SK-N-SH (cell line): Measurements from ENCODE around the gene GRIK5. TPM values are rescaled to one million over a fixed set of nuclear protein-coding genes. Genes with fewer than 3 reads are reported as not detected.

Source experiments
- CTCF ChIA-PET: fragments of 300-600, 350-600 bp; formaldehyde crosslinking; extraction: SDS; loops from one replicate; lab custom pipeline; 2021; lab: Yijun Ruan, JAX
- POLR2A ChIA-PET: fragments of 350-600 bp; sonication (Branson Sonifier 250); formaldehyde crosslinking; extraction: SDS; loops from one replicate; lab custom pipeline; 2020; ENCODE audit warnings: antibody characterized with exemption, inconsistent platforms; lab: Yijun Ruan, JAX
- DNase-seq: peaks from one replicate; pipeline ENCODE4 v3.0.0; 2012
- H2AFZ ChIP-seq: fragments of 200-600 bp; sonication (generic); 2 replicates; pipeline ENCODE4 v1.8.1; 2016; ENCODE audit warnings: antibody characterized with exemption, mild to moderate bottlenecking, low read depth
- H3F3A ChIP-seq: fragments of 200-600 bp; sonication (generic); replicated peaks from 2 replicates; pipeline ENCODE3; 2016; ENCODE audit warnings: antibody characterized with exemption, mild to moderate bottlenecking; ENCODE audit not compliant: insufficient read depth
- H3K27ac ChIP-seq, 2 experiments: fragments of 200-500 bp in 1 of 2; fragments of 200-600 bp in 1 of 2; sonication (Bioruptor generic) in 1 of 2; sonication (generic), shearing (Covaris generic) in 1 of 2; 2 replicates each; pipeline versions ENCODE4 v1.5.1 to v1.6.1; 2014 to 2016; ENCODE audit warnings: low read depth in 2 of 2, inconsistent platforms in 1 of 2, low read length in 1 of 2, mild to moderate bottlenecking in 1 of 2, mixed read lengths in 1 of 2
- H3K27me3 ChIP-seq: fragments of 200-600 bp; sonication (generic), shearing (Covaris generic); 2 replicates; pipeline ENCODE4 v1.6.1; 2016; ENCODE audit warnings: mixed run types; ENCODE audit not compliant: insufficient read depth
- H3K36me3 ChIP-seq, 2 experiments: fragments of 200-500 bp in 1 of 2; fragments of 200-600 bp in 1 of 2; sonication (Bioruptor generic) in 1 of 2; sonication (generic) in 1 of 2; replicated peaks in 1 of 2; 2 replicates each; pipeline versions ENCODE3 to v1.5.1; 2014 to 2016; ENCODE audit warnings: low read length in 1 of 2, mild to moderate bottlenecking in 1 of 2; ENCODE audit not compliant: insufficient read depth in 2 of 2, control insufficient read depth in 1 of 2
- H3K4me1 ChIP-seq, 2 experiments: fragments of 200-500 bp in 1 of 2; fragments of 200-600 bp in 1 of 2; sonication (Bioruptor generic) in 1 of 2; sonication (generic), shearing (Covaris generic) in 1 of 2; 2 replicates each; pipeline versions ENCODE4 v1.5.1 to v1.6.1; 2014 to 2016; ENCODE audit warnings: low read depth in 1 of 2, low read length in 1 of 2, mixed run types in 1 of 2; ENCODE audit not compliant: insufficient read depth in 2 of 2, control insufficient read depth in 1 of 2
- H3K4me2 ChIP-seq: fragments of 200-600 bp; sonication (generic), shearing (Covaris generic); 2 replicates; pipeline ENCODE4 v1.6.1; 2017; ENCODE audit warnings: mixed run types
- H3K4me3 ChIP-seq, 2 experiments: fragments of 200-500 bp in 1 of 2; fragments of 200-600 bp in 1 of 2; sonication (Bioruptor generic) in 1 of 2; sonication (generic), shearing (Covaris generic) in 1 of 2; 2 replicates each; pipeline versions ENCODE4 v1.5.1 to v1.8.1; 2014 to 2016; ENCODE audit warnings: low read depth in 2 of 2, inconsistent platforms in 1 of 2, low read length in 1 of 2, mild to moderate bottlenecking in 1 of 2, mixed read lengths in 1 of 2, moderate library complexity in 1 of 2
- H3K79me2 ChIP-seq: fragments of 200-600 bp; sonication (generic); 2 replicates; pipeline ENCODE4 v1.8.1; 2017; ENCODE audit warnings: mild to moderate bottlenecking; ENCODE audit not compliant: insufficient read depth
- H3K9ac ChIP-seq: fragments of 200-600 bp; sonication (generic); 2 replicates; pipeline ENCODE4 v1.6.1; 2017; ENCODE audit warnings: mixed run types
- H3K9me2 ChIP-seq: fragments of 200-600 bp; sonication (generic); 2 replicates; pipeline ENCODE4 v1.6.1; 2017; ENCODE audit warnings: mixed run types
- H3K9me3 ChIP-seq: fragments of 200-600 bp; sonication (generic); 2 replicates; pipeline ENCODE4 v1.6.1; 2017; ENCODE audit warnings: mixed run types, mild to moderate bottlenecking, moderate library complexity
- H4K20me1 ChIP-seq: fragments of 200-600 bp; sonication (generic); 2 replicates; pipeline ENCODE4 v1.6.1; 2017; ENCODE audit warnings: mild to moderate bottlenecking, mixed run types; ENCODE audit not compliant: insufficient read depth
- EP300 ChIP-seq, 2 experiments: IDR thresholded peaks; 2 replicates each; pipeline versions ENCODE4 v1.4.0 to v1.6.1; 2012; ENCODE audit warnings: borderline replicate concordance in 1 of 2, low read depth in 1 of 2, low read length in 1 of 2
- FOXJ3 ChIP-seq: sonication (generic); formaldehyde crosslinking; IDR thresholded peaks from 2 replicates; pipeline ENCODE4 v1.5.1; 2020; ENCODE audit warnings: mild to moderate bottlenecking, missing genetic modification reagents
- FOXM1 ChIP-seq: IDR thresholded peaks from 2 replicates; pipeline ENCODE4 v1.4.0; 2012; ENCODE audit warnings: low read depth, mild to moderate bottlenecking
- GABPA ChIP-seq: IDR thresholded peaks from 2 replicates; pipeline ENCODE4 v1.4.0; 2012; ENCODE audit warnings: low read depth, mild to moderate bottlenecking
- MXI1 ChIP-seq: IDR thresholded peaks from 2 replicates; pipeline ENCODE4 v1.6.1; 2012; ENCODE audit warnings: mild to moderate bottlenecking, low read depth, low read length, improper control_type of control experiment
- NRF1 ChIP-seq: IDR thresholded peaks from 2 replicates; pipeline ENCODE4 v1.6.1; 2012; ENCODE audit warnings: low read depth, mild to moderate bottlenecking, low read length
- PBX3 ChIP-seq: IDR thresholded peaks from 2 replicates; pipeline ENCODE4; 2012
- POLR2AphosphoS5 ChIP-seq: IDR thresholded peaks from 2 replicates; pipeline ENCODE4 v1.6.1; 2012; ENCODE audit warnings: low read depth, low read length
- REST ChIP-seq: IDR thresholded peaks from 2 replicates; pipeline ENCODE4 v1.6.1; 2012; ENCODE audit warnings: mild to moderate bottlenecking, low read depth, low read length, moderate library complexity
- RFX5 ChIP-seq: IDR thresholded peaks from 2 replicates; pipeline ENCODE4 v1.6.1; 2012; ENCODE audit warnings: mild to moderate bottlenecking, improper control_type of control experiment, low read length
- TAF1 ChIP-seq: IDR thresholded peaks from 2 replicates; pipeline ENCODE4 v1.6.1; 2012; ENCODE audit warnings: low read depth, mild to moderate bottlenecking, low read length, moderate library complexity, borderline replicate concordance
- USF2 ChIP-seq: fragments of 150-350 bp; IDR thresholded peaks from 2 replicates; pipeline ENCODE4 v1.6.1; 2017; ENCODE audit warnings: antibody characterized with exemption, low read length, low read depth, borderline replicate concordance
- WGBS: methylation state at CpG from one replicate; pipeline ENCODE4 v1.1.6; 2017; ENCODE audit warnings: low lambda C conversion rate; 5-methylcytosine and 5-hydroxymethylcytosine counted together
- polyA plus RNA-seq, 3 experiments: library from polyadenylated mRNA; depleted of rRNA; stranded (reverse); fragments of >200 nt; gene quantifications; 2 replicates each; pipeline ENCODE4 v1.2.3, GENCODE V29; 2012

The GRIK5 gene
- polyA plus RNA-seq, 1 of the 3 experiments (the other 2 are of a cell fraction), result 2.4 TPM

GRCh38 chr19:42067315-42067888 is 2.6 kb downstream of the GRIK5 start:
- no peaks in the 10 kb centered on the region for H3K9me2 ChIP-seq
- H3K27ac ChIP-seq, result no peak overlapping the region; a peak in 1 of 4 replicates
- H3K9me3 ChIP-seq, result no peaks in the 10 kb centered on the region
- no peaks in the 10 kb centered on the region for H3K79me2 ChIP-seq
- H4K20me1 ChIP-seq, result no peaks in the 10 kb centered on the region
- H3K9ac ChIP-seq, result no peak overlapping the region
- ChIA-PET CTCF (interaction anchor here (0.8 to 2.2 kb wide), 2 partner anchors 17 to 33 kb away, joined by 3 to 7 read pairs; no protein-coding TSS in a partner anchor), POLR2A (no interaction called here)
- peaks cover 16% of the 10 kb centered on the region for H3K27me3 ChIP-seq
- no peak overlapping the region for H2AFZ ChIP-seq
- no peak overlapping the region for H3K4me2 ChIP-seq
- H3K4me3 ChIP-seq, result no peak overlapping the region
- peaks cover 0 to 35% of the 10 kb centered on the region in 2 experiments; a peak in 2 of 4 replicates for H3K4me1 ChIP-seq
- no peaks in the 10 kb centered on the region for H3F3A ChIP-seq
- DNase-seq, result no peak
- H3K36me3 ChIP-seq, result no peaks in the 10 kb centered on the region
- 56% methylated on average over 6 of the region's 6 CpGs for WGBS
- TF ChIP-seq NRF1 (no peak), GABPA (no peak), TAF1 (no peak), POLR2AphosphoS5 (no peak), RFX5 (no peak), REST (no peak), FOXJ3 (no peak), FOXM1 (no peak), MXI1 (no peak), USF2 (no peak), PBX3 (no peak), EP300 (IDR thresholded peaks at IDR 0.05; ENCODE audit: borderline replicate concordance in 1 of 2, low read depth in 1 of 2, low read length in 1 of 2) (no peak)
